ENCODE data around the gene ATAD3B. TPM values are rescaled to one million over a fixed set of nuclear protein-coding genes. Genes with fewer than 3 reads are reported as not detected.

Gene ATAD3B
- total and polyA plus RNA-seq, 2 of the 13 experiments (the other 11 are each of a cell fraction or from before 2014, with no cell fraction given): 9.6 to 31.1 TPM

DNA sequence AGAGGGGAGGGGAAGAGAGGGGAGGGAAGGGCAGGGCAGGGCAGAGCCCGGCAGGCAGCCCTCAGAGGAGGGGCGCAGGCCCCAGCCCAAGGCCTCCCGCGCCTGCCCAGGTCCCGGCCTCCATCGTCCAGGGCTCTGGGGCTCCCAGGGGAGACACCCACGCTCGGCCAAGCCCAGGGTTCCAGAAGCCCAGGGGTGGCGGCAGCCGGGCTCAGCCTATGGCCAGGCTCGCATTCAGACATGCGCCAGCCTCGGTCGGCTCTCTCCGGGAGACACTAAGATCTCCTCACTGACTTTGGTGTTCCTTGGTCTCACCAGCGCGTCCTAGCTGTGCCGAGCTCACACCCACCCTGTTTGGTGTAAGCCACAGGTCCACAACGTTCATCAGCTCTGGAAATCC, 43.4 kb upstream of the ATAD3B start (continued):
- TF ChIP-seq, protein P1, sequence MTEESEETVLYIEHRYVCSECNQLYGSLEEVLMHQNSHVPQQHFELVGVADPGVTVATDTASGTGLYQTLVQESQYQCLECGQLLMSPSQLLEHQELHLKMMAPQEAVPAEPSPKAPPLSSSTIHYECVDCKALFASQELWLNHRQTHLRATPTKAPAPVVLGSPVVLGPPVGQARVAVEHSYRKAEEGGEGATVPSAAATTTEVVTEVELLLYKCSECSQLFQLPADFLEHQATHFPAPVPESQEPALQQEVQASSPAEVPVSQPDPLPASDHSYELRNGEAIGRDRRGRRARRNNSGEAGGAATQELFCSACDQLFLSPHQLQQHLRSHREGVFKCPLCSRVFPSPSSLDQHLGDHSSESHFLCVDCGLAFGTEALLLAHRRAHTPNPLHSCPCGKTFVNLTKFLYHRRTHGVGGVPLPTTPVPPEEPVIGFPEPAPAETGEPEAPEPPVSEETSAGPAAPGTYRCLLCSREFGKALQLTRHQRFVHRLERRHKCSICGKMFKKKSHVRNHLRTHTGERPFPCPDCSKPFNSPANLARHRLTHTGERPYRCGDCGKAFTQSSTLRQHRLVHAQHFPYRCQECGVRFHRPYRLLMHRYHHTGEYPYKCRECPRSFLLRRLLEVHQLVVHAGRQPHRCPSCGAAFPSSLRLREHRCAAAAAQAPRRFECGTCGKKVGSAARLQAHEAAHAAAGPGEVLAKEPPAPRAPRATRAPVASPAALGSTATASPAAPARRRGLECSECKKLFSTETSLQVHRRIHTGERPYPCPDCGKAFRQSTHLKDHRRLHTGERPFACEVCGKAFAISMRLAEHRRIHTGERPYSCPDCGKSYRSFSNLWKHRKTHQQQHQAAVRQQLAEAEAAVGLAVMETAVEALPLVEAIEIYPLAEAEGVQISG (CRISPR knock-in tag; IDR thresholded peaks at IDR 0.05): no peak
- no peak for TF ChIP-seq MZF1 (CRISPR knock-in tag; IDR thresholded peaks at IDR 0.05; ENCODE audit: borderline replicate concordance)
- no peak for TF ChIP-seq SMYD3 (CRISPR knock-in tag; IDR thresholded peaks at IDR 0.05)
- no peak for TF ChIP-seq ZNF558 (CRISPR knock-in tag; IDR thresholded peaks at IDR 0.05; ENCODE audit: borderline replicate concordance)
- TF ChIP-seq, protein P2, sequence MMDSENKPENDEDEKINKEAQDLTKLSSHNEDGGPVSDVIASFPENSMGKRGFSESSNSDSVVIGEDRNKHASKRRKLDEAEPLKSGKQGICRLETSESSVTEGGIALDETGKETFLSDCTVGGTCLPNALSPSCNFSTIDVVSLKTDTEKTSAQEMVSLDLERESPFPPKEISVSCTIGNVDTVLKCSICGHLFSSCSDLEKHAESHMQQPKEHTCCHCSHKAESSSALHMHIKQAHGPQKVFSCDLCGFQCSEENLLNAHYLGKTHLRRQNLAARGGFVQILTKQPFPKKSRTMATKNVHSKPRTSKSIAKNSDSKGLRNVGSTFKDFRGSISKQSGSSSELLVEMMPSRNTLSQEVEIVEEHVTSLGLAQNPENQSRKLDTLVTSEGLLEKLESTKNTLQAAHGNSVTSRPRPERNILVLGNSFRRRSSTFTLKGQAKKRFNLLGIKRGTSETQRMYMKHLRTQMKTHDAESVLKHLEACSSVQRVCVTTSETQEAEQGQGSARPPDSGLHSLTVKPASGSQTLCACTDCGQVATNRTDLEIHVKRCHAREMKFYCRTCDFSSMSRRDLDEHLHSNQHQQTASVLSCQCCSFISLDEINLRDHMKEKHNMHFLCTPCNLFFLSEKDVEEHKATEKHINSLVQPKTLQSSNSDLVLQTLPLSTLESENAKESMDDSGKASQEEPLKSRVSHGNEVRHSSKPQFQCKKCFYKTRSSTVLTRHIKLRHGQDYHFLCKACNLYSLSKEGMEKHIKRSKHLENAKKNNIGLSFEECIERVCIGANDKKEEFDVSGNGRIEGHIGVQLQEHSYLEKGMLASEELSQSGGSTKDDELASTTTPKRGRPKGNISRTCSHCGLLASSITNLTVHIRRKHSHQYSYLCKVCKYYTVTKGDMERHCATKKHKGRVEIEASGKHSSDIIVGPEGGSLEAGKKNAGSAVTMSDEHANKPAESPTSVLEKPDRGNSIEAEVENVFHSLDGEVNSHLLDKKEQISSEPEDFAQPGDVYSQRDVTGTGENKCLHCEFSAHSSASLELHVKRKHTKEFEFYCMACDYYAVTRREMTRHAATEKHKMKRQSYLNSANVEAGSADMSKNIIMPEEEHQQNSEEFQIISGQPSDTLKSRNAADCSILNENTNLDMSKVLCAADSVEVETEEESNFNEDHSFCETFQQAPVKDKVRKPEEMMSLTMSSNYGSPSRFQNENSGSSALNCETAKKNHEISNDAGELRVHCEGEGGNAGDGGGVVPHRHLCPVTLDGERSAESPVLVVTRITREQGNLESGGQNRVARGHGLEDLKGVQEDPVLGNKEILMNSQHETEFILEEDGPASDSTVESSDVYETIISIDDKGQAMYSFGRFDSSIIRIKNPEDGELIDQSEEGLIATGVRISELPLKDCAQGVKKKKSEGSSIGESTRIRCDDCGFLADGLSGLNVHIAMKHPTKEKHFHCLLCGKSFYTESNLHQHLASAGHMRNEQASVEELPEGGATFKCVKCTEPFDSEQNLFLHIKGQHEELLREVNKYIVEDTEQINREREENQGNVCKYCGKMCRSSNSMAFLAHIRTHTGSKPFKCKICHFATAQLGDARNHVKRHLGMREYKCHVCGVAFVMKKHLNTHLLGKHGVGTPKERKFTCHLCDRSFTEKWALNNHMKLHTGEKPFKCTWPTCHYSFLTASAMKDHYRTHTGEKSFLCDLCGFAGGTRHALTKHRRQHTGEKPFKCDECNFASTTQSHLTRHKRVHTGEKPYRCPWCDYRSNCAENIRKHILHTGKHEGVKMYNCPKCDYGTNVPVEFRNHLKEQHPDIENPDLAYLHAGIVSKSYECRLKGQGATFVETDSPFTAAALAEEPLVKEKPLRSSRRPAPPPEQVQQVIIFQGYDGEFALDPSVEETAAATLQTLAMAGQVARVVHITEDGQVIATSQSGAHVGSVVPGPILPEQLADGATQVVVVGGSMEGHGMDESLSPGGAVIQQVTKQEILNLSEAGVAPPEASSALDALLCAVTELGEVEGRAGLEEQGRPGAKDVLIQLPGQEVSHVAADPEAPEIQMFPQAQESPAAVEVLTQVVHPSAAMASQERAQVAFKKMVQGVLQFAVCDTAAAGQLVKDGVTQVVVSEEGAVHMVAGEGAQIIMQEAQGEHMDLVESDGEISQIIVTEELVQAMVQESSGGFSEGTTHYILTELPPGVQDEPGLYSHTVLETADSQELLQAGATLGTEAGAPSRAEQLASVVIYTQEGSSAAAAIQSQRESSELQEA (CRISPR knock-in tag; IDR thresholded peaks at IDR 0.05; ENCODE audit: not compliant biosample characterization): no peak
- no peak for TF ChIP-seq MXD4 (CRISPR knock-in tag; IDR thresholded peaks at IDR 0.05)
- peak; percentile 93; the same call in 1 of the 2 replicates for TF ChIP-seq PCBP1 (IDR thresholded peaks at IDR 0.05; ENCODE audit: borderline replicate concordance, low read depth, low read length)
- TF ChIP-seq, protein P3, sequence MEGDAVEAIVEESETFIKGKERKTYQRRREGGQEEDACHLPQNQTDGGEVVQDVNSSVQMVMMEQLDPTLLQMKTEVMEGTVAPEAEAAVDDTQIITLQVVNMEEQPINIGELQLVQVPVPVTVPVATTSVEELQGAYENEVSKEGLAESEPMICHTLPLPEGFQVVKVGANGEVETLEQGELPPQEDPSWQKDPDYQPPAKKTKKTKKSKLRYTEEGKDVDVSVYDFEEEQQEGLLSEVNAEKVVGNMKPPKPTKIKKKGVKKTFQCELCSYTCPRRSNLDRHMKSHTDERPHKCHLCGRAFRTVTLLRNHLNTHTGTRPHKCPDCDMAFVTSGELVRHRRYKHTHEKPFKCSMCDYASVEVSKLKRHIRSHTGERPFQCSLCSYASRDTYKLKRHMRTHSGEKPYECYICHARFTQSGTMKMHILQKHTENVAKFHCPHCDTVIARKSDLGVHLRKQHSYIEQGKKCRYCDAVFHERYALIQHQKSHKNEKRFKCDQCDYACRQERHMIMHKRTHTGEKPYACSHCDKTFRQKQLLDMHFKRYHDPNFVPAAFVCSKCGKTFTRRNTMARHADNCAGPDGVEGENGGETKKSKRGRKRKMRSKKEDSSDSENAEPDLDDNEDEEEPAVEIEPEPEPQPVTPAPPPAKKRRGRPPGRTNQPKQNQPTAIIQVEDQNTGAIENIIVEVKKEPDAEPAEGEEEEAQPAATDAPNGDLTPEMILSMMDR (CRISPR knock-in tag; IDR thresholded peaks at IDR 0.05): no peak
- no peak for TF ChIP-seq CREM (IDR thresholded peaks at IDR 0.05)
- no peak for TF ChIP-seq CREM (CRISPR knock-in tag; IDR thresholded peaks at IDR 0.05)
- TF ChIP-seq SRSF1 (optimal IDR thresholded peaks at IDR 0.05; ENCODE audit: low read depth, low read length): no peak
- TF ChIP-seq, protein P4, sequence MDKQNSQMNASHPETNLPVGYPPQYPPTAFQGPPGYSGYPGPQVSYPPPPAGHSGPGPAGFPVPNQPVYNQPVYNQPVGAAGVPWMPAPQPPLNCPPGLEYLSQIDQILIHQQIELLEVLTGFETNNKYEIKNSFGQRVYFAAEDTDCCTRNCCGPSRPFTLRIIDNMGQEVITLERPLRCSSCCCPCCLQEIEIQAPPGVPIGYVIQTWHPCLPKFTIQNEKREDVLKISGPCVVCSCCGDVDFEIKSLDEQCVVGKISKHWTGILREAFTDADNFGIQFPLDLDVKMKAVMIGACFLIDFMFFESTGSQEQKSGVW (CRISPR knock-in tag; IDR thresholded peaks at IDR 0.05; ENCODE audit: borderline replicate concordance): no peak
- TF ChIP-seq HNRNPK (IDR thresholded peaks at IDR 0.05; ENCODE audit: low read depth, low read length, poor library complexity, severe bottlenecking): peak; percentile 99
- TF ChIP-seq ZSCAN25 (CRISPR knock-in tag; IDR thresholded peaks at IDR 0.05): peak; percentile 89
- no peak for TF ChIP-seq NFRKB (IDR thresholded peaks at IDR 0.05)
- peak; percentile 97 for TF ChIP-seq AGO1 (IDR thresholded peaks at IDR 0.05; ENCODE audit: low read depth, low read length, poor library complexity, severe bottlenecking)
